ENCODE results near the gene PLEKHB2.
"Not testable (repeated sequence)": the region's sequence is repeated elsewhere in the genome, so short reads cannot be mapped to it uniquely, and the experiment has no call there.

PLEKHB2 gene

DNA sequence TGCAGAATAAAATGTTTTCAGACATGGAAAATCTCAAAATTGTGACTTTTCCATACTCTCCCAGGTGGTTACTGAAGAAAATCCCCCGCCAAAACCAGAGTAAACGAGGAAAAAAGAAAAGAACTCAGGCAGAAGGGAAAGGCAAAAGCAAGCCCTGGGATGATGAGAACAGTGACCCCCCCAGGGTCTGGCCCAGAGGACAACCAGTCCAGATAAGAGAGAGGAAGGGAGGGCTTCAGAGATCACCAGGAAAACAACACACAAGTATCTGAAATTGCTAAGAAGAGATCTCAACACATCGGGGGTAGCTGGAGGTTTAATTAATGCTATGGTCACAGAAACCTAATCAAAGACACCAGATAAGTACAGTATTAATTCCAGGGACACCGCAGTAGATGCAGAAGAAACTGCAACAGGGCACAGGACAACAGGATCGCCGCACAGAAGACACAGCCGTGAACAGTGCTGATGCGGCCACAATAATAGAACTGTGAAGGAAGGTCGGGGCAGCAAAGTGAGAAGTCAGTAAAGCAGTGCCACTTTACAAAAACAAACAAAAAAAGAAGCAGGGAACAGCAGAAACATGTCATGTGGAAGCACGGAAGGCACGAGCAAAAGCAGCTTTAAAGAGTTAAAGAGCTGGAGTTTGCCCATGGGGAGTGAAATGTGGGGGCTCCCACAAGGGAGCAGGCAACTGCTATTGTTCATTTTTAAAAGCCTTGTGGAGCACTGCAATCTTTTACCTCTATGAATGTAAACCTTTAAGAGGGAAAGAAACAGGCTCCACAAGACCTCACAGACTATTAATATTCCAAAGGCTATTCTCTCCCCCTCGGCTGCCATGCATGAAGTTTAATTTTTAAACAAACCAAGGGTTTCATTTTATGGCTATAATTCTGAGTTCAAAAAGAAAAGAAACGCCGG, 40.3 kb upstream of the PLEKHB2 start:
- no peak for ATAC-seq
- TF ChIP-seq, protein P1, sequence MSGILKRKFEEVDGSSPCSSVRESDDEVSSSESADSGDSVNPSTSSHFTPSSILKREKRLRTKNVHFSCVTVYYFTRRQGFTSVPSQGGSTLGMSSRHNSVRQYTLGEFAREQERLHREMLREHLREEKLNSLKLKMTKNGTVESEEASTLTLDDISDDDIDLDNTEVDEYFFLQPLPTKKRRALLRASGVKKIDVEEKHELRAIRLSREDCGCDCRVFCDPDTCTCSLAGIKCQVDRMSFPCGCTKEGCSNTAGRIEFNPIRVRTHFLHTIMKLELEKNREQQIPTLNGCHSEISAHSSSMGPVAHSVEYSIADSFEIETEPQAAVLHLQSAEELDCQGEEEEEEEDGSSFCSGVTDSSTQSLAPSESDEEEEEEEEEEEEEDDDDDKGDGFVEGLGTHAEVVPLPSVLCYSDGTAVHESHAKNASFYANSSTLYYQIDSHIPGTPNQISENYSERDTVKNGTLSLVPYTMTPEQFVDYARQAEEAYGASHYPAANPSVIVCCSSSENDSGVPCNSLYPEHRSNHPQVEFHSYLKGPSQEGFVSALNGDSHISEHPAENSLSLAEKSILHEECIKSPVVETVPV (CRISPR knock-in tag; IDR thresholded peaks at IDR 0.05), result no peak
- TF ChIP-seq RARB (CRISPR knock-in tag; IDR thresholded peaks at IDR 0.05) (no peak), BACH2 (CRISPR knock-in tag; IDR thresholded peaks at IDR 0.05; ENCODE audit: borderline replicate concordance) (no peak), OSR1 (CRISPR knock-in tag; IDR thresholded peaks at IDR 0.05) (no peak), ZNF8 (CRISPR knock-in tag; IDR thresholded peaks at IDR 0.05) (no peak)
- TF ChIP-seq, protein P2, sequence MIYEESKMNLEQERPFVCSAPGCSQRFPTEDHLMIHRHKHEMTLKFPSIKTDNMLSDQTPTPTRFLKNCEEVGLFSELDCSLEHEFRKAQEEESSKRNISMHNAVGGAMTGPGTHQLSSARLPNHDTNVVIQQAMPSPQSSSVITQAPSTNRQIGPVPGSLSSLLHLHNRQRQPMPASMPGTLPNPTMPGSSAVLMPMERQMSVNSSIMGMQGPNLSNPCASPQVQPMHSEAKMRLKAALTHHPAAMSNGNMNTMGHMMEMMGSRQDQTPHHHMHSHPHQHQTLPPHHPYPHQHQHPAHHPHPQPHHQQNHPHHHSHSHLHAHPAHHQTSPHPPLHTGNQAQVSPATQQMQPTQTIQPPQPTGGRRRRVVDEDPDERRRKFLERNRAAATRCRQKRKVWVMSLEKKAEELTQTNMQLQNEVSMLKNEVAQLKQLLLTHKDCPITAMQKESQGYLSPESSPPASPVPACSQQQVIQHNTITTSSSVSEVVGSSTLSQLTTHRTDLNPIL (CRISPR knock-in tag; IDR thresholded peaks at IDR 0.05; ENCODE audit: low read depth), result no peak
- TF ChIP-seq, protein P3, sequence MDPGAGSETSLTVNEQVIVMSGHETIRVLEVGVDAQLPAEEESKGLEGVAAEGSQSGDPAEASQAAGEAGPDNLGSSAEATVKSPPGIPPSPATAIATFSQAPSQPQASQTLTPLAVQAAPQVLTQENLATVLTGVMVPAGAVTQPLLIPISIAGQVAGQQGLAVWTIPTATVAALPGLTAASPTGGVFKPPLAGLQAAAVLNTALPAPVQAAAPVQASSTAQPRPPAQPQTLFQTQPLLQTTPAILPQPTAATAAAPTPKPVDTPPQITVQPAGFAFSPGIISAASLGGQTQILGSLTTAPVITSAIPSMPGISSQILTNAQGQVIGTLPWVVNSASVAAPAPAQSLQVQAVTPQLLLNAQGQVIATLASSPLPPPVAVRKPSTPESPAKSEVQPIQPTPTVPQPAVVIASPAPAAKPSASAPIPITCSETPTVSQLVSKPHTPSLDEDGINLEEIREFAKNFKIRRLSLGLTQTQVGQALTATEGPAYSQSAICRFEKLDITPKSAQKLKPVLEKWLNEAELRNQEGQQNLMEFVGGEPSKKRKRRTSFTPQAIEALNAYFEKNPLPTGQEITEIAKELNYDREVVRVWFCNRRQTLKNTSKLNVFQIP (CRISPR knock-in tag; IDR thresholded peaks at IDR 0.05; ENCODE audit: borderline replicate concordance, low read depth), result no peak

DNA sequence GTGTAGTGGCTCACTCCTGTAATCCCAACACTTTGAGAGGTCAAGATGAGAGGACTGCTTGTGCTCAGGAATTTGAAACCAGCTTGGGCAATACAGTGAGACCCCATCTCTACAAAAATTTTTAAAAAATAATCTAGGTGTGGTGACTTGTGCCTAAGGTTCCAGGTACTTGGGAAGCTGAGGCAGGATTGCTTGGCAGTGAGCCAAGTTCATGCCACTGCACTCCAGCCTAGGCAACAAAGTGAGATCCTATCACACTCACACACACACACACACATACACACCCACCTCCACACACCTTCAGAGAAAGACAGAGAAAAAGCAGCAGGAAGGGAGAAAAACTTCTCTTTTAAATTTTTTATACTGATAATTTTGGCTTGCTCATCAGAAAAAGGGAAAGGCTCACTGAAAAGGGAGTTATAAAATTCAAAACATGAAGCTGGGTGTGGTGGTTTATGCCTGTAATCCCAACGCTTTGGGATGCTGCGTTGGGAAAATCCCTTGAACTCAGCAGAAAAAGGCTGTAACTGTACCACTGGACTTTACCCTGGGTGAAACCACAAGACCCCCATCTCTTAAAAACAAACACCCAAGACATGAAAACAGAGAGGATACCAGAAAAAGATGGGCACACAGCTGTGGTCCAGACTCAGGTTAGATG, 37.5 kb upstream of the PLEKHB2 start:
- TF ChIP-seq ESRRG (CRISPR knock-in tag; IDR thresholded peaks at IDR 0.05), result no peak
- TF ChIP-seq, protein P4, sequence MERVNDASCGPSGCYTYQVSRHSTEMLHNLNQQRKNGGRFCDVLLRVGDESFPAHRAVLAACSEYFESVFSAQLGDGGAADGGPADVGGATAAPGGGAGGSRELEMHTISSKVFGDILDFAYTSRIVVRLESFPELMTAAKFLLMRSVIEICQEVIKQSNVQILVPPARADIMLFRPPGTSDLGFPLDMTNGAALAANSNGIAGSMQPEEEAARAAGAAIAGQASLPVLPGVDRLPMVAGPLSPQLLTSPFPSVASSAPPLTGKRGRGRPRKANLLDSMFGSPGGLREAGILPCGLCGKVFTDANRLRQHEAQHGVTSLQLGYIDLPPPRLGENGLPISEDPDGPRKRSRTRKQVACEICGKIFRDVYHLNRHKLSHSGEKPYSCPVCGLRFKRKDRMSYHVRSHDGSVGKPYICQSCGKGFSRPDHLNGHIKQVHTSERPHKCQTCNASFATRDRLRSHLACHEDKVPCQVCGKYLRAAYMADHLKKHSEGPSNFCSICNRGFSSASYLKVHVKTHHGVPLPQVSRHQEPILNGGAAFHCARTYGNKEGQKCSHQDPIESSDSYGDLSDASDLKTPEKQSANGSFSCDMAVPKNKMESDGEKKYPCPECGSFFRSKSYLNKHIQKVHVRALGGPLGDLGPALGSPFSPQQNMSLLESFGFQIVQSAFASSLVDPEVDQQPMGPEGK (CRISPR knock-in tag; IDR thresholded peaks at IDR 0.05; ENCODE audit: borderline replicate concordance), result no peak
- ATAC-seq, result no peak

DNA sequence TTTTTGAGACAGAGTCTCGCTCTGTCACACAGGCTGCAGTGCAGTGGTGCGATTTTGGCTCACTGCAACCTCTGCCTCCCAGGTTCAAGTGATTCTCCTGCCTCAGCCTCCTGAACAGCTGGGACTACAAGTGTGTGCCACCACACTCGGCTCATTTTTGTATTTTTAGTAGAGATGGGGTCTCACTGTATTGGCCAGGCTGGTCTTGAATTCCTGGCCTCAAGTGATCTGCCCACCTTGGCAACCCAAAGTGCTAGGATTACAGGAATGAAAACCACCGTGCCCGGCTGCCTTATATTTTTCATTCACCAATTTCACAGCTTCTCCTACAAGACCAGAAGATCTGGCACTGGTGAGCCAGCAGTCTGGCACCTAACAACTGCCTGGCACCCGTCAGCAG, 37.0 kb upstream of the PLEKHB2 start:
- not testable (repeated sequence) for ATAC-seq

DNA sequence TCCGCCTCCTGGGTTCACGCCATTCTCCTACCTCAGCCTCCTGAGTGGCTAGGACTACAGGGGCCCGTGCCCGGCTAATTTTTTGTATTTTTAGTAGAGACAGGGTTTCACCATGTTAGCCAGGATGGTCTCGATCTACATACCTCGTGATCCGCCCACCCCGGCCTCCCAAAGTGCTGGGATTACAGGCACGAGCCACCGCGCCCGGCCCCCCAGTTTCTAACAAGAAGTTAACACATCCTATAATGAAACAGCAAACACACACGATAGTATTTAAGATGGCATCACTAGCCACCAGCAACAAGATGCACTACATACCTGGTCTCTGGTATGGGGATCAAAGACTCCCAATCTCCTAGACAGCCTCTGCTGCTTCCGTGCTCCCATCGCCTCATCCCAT, 29.6 kb upstream of the PLEKHB2 start:
- ATAC-seq, result not testable (repeated sequence)

DNA sequence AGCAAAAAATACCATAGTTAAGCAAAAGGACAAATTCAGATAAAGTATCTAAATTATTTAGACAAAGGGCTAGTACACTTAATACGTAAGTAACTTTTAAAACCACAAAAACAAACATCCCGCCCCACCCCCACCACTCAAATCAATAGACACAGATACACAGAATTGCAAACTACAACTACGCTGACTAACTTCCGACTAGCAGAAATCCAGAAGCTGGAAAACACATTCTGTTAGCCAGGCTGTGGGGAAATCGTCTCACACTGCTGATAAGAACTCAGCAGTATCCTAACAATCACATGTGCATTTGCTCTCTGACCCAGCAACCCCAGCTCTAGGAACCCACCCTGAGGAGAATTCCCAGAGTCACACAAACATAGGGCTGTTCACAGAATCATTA, 28.4 kb upstream of the PLEKHB2 start:
- no peak for TF ChIP-seq CSDC2 (CRISPR knock-in tag; IDR thresholded peaks at IDR 0.05)
- ATAC-seq, result no peak

DNA sequence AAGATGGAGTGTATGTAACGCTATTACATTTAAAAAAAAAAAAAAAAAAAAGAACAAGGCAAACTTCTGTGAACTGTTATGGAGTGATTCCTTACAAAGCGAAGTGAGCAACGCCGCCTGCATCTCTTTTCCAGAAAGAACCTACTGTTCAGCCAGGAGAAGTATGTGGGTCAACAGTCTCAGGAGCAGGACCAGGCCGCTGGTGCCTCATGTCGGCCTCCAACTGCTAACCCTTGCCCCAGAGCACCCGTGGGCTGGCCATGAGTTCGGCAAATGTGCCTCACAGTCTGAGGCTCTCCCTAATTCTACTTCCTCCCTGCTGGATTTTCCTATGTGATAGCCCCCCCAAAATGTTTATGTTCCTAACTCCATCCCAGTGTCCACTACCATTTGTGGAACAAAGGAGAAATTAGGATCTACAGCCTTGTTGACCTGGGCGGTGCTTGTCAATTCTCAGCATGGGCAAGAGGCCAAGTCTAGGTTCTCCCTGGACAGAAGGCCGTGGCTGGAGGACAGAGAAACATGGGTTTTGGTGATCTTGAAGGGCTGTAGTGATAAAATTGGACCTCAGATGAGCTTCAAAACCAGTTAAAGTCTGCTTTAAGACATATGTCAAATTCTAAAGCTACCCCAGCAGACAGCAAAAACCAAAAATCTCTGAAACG, 27.8 kb upstream of the PLEKHB2 start:
- ATAC-seq, result no peak
- TF ChIP-seq GLIS3 (CRISPR knock-in tag; IDR thresholded peaks at IDR 0.05), result no peak
- TF ChIP-seq, protein P3 (CRISPR knock-in tag; IDR thresholded peaks at IDR 0.05; ENCODE audit: borderline replicate concordance, low read depth), result no peak
- TF ChIP-seq OSR1 (CRISPR knock-in tag; IDR thresholded peaks at IDR 0.05), result no peak
- TF ChIP-seq, protein P2 (CRISPR knock-in tag; IDR thresholded peaks at IDR 0.05; ENCODE audit: low read depth), result no peak
- TF ChIP-seq, protein P1 (CRISPR knock-in tag; IDR thresholded peaks at IDR 0.05), result no peak
- no peak for TF ChIP-seq ZFP3 (CRISPR knock-in tag; IDR thresholded peaks at IDR 0.05)
- TF ChIP-seq, protein P4 (CRISPR knock-in tag; IDR thresholded peaks at IDR 0.05; ENCODE audit: borderline replicate concordance), result no peak
- no peak for TF ChIP-seq ZNF8 (CRISPR knock-in tag; IDR thresholded peaks at IDR 0.05)

Data from SK-N-SH treated with all-trans-retinoic acid at 6 μM for 48 hours (cell line).